GM19193 (cell line): Measurements from ENCODE around the gene GEMIN2.

Experiments
- POLR2A ChIP-seq: IDR thresholded peaks from 4 replicates; pipeline ENCODE4 v1.6.1; 2011; ENCODE audit not compliant: insufficient read depth, insufficient read length; ENCODE audit errors: extremely low read depth

GEMIN2 gene

DNA sequence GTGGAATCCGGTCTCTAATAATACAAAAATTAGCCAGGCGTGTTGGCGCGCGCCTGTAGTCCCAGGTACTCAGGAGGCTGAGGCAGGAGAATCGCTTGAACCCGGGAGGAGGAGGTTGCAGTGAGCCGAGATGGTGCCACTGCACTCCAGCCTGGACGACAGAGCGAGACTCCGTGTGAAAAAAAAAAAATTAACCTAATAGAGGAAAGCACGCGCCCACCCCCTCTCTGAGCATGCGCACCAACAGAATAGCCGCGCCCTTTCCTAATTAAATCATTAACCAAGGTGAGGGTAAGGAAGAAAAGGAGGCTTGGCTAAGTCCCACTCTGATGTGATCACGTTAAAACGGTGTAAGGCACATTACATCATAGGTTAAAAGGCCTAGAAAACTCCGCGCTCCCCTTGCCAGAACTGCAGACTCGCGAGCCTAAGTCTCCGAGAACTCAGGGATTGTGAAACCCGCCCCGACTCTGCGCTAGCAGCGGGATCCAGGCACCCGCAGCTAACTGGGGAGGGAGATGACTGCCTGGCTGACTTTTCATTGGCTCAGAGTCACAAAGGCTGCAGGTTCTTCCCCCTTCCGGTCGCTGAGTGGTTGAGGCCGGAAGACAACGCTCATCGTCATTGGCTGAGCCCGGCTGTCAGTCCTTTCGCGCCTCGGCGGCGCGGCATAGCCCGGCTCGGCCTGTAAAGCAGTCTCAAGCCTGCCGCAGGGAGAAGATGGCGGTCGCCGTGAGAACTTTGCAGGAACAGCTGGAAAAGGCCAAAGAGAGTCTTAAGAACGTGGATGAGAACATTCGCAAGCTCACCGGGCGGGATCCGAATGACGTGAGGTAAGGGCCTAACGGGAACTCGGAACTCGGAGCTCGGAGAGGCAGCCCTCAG lies 60.7 kb downstream of the GEMIN2 start, which contains the start of gene PNN:
PNN (plus strand) TSS at position 695 of the 885 bp plus-strand sequence; CDS start at position 721, 26 bp downstream.
- peak; percentile 92 for TF ChIP-seq POLR2A

DNA sequence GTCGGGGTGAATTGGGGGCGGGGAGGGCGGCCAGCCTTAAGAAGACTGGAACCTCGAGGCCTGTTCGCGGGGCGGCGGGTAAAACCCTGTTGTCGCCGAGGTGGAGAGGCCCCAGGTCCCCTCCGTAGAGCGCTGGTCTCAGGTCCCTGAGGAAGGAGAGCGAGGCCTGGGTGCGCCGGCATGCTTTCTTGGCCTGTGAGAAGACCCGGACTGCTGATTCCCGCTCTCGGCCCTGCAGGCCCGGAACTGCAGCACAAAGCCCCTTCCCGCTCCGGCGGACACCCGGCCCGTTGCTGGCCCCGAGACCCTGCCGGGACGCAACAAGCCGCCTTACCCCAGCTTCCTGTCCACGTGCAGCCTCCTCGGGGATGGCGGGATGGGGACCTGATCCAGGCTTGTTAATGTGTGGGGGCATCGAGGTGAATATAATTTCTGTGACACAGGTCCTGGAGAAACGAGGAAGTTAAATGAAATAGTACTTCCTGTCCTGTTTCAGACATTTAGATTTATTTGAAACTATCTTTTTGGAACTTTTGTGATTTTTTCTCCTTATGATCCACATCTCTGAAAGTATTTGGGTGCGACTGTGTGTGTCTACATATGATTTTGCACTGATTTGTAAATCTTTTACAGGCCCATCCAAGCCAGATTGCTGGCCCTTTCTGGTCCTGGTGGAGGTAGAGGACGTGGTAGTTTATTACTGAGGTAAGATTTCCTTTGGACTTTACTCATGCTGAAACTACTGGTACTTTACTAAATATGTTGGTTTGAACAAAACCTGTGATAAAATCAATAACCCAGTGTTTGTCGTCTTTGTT lies 61.5 kb downstream of the GEMIN2 start:
- TF ChIP-seq POLR2A = no peak

DNA sequence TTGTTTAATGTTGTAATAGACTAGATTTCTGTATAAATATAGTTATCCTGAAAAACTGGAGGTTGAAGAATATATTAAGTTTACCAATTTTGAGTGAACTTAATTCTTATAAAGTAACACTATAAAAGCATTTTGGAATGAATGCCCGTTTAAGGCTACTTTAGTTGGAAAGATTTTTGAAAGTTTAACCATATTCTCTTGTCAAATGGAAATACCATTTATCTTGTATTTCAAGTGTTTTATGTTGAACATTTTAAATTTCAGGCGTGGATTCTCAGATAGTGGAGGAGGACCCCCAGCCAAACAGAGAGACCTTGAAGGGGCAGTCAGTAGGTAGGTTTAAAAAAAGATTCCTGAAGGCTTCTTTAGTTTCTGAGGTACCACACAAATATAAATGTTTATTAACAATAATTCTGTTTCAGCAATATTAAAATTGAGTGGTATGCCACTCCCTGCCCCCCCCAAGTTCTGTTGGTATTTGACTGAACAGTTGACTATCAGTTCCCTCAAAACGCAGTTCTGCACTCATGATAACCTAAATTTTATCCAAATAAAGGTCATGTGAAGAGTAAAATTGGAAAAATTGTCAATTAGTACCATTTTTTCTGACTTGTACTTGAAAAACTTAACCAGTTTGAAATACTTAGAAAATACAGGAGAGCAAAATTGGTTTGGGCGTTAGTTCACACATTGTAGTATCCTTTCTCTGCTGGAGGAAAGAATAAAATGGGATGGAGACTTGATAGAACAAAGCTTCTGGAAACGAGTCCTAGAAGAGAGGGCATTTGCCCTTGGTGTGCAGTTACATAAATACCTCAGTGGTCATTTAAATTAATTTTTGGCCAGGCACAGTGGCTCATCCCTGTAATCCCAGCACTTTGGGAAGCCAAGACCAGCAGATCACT lies 62.4 kb downstream of the GEMIN2 start:
- no peak for TF ChIP-seq POLR2A

DNA sequence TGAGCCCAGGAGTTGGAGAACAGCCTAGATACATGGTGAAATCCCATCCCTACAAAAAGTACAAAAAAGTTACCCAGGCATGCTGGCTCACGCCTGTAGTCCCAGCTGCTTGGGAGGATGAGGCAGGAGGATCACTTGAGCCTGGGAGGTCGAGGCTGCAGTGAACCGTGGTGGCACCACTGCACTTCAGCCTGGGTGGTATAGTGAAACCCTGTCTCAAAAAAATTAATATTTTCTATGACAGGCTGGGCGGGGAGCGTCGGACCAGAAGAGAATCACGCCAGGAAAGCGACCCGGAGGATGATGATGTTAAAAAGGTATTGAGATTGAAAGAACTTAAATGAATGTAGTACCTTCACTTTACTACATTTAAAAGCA lies 63.0 kb downstream of the GEMIN2 start:
- no peak for TF ChIP-seq POLR2A

DNA sequence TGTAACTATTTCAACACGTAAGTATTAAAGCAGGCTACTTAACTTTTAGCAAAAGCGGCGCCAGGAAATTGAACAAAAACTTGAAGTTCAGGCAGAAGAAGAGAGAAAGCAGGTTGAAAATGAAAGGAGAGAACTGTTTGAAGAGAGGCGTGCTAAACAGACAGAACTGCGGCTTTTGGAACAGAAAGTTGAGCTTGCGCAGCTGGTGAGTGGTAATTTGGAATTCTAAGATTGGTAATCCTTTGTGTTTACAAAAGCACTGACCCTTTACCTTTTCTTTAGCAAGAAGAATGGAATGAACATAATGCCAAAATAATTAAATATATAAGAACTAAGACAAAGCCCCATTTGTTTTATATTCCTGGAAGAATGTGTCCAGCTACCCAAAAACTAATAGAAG lies 64.9 kb downstream of the GEMIN2 start:
- no peak for TF ChIP-seq POLR2A

DNA sequence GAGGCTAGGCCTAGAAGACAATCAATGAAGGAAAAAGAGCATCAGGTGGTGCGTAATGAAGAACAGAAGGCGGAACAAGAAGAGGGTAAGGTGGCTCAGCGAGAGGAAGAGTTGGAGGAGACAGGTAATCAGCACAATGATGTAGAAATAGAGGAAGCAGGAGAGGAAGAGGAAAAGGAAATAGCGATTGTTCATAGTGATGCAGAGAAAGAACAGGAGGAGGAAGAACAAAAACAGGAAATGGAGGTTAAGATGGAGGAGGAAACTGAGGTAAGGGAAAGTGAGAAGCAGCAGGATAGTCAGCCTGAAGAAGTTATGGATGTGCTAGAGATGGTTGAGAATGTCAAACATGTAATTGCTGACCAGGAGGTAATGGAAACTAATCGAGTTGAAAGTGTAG lies 66.4 kb downstream of the GEMIN2 start:
- no peak for TF ChIP-seq POLR2A

DNA sequence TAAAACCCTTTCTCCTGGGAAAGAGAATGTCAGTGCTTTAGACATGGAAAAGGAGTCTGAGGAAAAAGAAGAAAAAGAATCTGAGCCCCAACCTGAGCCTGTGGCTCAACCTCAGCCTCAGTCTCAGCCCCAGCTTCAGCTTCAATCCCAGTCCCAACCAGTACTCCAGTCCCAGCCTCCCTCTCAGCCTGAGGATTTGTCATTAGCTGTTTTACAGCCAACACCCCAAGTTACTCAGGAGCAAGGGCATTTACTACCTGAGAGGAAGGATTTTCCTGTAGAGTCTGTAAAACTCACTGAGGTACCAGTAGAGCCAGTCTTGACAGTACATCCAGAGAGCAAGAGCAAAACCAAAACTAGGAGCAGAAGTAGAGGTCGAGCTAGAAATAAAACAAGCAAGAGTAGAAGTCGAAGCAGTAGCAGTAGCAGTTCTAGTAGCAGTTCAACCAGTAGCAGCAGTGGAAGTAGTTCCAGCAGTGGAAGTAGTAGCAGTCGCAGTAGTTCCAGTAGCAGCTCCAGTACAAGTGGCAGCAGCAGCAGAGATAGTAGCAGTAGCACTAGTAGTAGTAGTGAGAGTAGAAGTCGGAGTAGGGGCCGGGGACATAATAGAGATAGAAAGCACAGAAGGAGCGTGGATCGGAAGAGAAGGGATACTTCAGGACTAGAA lies 67.0 kb downstream of the GEMIN2 start:
- TF ChIP-seq POLR2A = no peak

DNA sequence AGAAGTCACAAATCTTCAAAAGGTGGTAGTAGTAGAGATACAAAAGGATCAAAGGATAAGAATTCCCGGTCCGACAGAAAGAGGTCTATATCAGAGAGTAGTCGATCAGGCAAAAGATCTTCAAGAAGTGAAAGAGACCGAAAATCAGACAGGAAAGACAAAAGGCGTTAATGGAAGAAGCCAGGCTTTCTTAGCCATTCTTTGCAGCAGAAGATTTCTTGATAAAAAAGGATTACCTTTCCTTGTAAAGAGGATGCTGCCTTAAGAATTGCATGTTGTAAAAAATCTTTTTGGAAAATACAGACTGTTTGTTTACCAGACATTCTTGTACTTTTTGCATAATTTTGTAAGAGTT lies 67.5 kb downstream of the GEMIN2 start:
- TF ChIP-seq POLR2A = no peak

DNA sequence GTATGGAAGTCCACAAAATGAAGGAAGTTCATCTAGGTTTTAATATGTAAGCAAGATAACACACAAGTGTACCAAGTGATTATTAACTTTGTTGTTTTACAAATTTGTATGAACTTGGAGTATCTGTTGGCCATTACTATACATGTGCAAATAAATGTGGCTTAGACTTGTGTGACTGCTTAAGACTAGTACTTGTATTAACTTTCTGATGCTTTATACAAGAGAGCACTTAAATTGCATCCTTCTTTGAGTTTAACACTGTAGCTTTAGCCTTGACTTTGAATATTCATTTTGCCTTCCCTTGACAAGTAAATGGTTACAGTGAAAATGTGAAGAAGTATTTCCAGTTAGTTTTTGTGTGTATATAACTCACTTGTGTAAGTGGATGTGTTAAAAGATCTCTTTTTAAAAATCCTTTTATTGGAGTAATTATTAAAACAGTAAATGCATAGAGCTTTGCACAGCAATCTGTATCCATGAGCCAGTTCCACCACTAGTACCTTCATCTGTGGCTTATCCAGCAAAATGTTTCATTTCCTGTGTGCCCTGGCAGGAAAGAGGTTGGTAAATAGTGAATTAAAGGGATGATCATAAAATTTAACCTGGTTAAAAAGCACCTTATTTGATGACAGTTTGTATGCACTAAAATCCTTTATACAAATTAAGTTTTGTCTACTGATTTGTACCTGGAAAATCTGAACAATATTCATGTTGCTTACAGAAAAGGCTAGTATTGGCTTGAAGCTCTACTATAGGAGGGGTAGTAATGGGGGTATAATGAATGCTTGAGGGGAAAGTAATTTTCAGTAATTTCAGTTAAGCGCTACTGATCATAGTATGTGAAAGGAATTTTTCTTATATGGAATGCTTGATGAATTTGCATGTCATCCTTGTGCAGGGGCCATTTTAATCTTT lies 68.9 kb downstream of the GEMIN2 start:
- no peak for TF ChIP-seq POLR2A

DNA sequence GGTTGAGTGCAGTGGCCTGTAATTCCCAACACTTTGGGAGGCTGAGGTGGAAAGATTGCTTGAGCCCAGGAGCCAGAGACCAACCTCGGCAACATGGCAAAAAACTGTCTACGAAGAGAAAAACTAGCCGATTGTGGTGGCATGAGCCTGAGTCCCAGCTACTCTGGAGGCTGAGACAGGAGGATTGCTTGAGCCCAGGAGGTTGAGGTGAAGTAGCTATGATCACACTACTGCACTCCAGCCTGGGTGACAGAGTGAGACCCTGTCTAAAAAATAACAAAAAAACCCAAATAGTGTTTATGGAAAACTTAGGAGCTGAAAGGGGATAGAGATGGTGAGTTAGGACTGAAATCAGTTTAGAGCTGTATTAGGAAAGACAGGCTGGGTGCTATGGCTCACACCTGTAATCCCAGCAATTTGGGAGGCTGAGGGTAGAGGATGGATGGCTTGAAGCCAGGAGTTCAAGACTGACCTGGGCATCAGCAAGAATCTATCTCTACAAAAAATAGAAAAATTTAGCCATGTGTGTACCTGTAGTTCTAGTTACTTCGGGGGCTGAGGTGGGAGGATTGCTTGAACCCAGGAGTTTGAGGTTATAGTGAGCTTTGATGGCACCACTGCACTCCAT lies 70.6 kb downstream of the GEMIN2 start:
- TF ChIP-seq POLR2A = peak; percentile 21

DNA sequence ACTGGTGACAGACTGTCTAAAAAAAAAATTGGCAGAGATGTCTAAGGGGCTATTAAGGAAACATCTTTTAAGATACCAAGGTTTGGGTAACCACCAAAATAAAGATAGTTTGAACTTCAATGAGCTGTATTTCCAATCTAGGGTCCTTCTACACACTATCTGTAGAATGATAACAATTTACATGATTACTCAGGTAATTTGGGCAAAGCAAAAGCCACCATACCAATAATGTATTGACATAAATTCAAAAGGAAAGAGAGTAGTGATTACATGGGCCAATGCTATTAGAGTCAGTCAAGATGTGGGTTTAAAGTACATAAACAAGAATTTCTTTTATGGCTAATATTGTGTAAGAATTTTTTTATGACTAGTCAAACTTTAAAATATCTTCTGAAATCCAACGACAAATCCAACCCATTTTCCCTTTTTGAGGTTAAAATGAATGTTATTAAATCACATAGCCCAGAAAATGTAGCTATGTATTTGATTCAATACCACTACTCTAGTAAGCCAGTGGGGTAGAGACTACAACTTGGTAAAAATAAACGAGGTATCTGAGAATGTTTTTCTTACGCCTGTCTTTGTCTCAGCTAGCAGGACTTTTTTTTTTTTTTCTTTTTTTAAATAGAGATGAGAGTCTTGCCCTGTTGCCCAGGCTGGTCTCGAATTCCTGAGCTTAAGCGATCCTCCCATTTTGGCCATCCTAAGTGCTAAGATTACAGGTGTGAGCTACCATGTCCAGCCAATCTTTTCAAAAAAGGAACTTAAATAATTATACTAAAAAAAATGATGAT lies 71.3 kb downstream of the GEMIN2 start:
- TF ChIP-seq POLR2A = no peak
